Mononuclear cell (primary cell): ENCODE measurements around the gene MUC4. TPM values are rescaled to one million over a fixed set of nuclear protein-coding genes. Genes with fewer than 3 reads are reported as not detected.
"Not testable (repeated sequence)": the region's sequence is repeated elsewhere in the genome, so short reads cannot be mapped to it uniquely, and the experiment has no call there.

Experiments used
- H3K27me3 ChIP-seq: 2 replicates; pipeline ENCODE4 v1.6.0; 2011; ENCODE audit warnings: low read length, control low read depth; ENCODE audit not compliant: insufficient read depth
- H3K4me1 ChIP-seq: 2 replicates; pipeline ENCODE4 v1.5.1; 2011; ENCODE audit warnings: mild to moderate bottlenecking, low read length, control low read depth; ENCODE audit not compliant: insufficient read depth
- H3K4me3 ChIP-seq: 2 replicates; pipeline ENCODE4 v1.5.1; 2011; ENCODE audit warnings: mild to moderate bottlenecking, low read length, moderate library complexity
- H3K9me3 ChIP-seq: 2 replicates; pipeline ENCODE4 v1.5.1; 2011; ENCODE audit warnings: low read depth, mild to moderate bottlenecking, control low read depth, low read length
- total RNA-seq: library from RNA; depleted of rRNA; stranded (reverse); fragments of >200 nt; gene quantifications from one replicate; pipeline ENCODE4 v1.2.3, GENCODE V29; 2012

MUC4 gene
- total RNA-seq, 1 donor = under 0.01 TPM

DNA sequence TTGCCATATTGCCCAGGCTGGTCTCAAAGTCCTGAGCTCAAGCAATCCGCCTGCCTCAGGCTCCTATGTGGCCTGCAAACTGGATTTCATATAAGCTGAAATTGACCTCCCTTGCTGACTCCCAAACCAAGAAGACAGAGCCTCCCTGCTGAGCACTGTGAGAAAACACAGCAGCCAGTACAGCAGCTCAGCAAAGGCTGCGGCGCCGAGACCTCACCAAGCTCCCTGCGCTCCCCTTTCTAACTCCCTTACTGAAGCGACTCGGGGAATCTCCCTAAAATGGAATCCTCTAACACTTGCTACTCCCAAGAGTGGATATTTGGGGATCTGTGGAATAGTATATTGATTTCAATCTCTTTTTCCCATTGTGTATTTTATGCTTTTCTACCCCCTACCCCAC, 56.3 kb downstream of the MUC4 start:
- no peaks in the 10 kb centered on the region for H3K9me3 ChIP-seq
- no peaks in the 10 kb centered on the region for H3K27me3 ChIP-seq

DNA sequence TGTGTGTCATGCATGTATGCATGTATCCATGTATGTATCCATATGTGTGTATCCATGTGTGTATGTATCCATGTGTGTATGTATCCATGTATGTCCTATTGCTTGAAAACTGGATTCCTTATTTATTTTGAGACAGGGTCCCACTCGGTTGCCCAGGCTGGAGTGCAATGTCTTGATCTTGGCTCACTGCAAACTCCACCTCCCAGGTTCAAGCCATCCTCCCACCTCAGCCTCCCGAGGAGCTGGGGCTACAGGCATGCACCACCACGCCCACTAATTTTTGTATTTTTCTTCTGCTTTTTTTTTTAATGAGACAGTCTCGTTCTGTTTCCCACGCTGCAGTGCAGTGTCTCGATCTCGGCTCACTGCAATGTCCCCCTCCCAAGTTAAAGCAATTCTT, 56.8 kb downstream of the MUC4 start:
- H3K4me3 ChIP-seq = no peak overlapping the region
- no peaks in the 10 kb centered on the region for H3K27me3 ChIP-seq
- H3K9me3 ChIP-seq = no peaks in the 10 kb centered on the region

More for the DNA sequence above, 56.3 kb downstream of the MUC4 start:
- no peak overlapping the region for H3K4me3 ChIP-seq
- peaks cover 13% of the 10 kb centered on the region for H3K4me1 ChIP-seq

DNA sequence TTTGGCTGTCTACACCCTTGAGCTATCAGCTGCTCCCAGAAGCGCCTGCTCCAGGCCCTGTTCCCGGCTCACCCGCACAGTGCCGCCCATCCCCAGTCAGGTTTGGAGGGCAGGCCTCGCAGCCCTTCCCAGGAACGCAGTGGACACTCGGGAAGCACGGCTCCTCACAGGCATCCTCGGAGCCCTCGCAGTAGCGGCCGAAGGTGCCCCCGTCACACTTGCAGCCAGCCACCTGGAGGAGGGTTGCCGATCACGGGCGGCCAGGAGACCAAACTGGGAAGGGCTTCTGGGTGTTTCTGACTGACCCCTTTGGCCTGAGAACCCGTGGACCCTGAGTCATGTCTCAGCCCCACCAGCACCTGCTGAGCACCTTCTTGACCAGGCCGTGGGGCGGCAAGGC, 57.6 kb downstream of the MUC4 start:
- Histone ChIP-seq H3K27me3 (no peaks in the 10 kb centered on the region), H3K9me3 (no peaks in the 10 kb centered on the region), H3K4me1 (peaks cover 13% of the 10 kb centered on the region), H3K4me3 (no peak overlapping the region)

More for the DNA sequence above, 56.8 kb downstream of the MUC4 start:
- H3K4me1 ChIP-seq = peaks cover 13% of the 10 kb centered on the region

DNA sequence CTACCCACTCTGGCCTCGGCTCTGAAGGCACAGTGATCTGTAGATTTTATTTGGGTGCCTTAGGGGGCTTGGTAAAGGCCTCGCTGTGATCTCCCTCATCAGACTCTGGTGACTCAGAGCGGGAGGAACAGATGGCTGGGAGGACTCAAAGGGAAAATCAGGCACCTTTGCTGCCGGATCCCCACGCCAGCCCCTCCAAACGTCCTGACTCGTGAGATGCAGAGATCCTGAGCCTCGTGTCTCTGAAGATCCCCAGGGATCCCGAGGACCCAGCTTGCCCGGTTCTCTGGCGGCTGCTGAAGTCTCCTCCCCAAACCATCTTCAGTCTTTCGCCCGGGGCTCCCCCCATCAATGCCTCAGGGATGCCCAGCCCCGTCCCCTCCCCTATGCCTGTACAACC, 58.1 kb downstream of the MUC4 start:
- peaks cover 13% of the 10 kb centered on the region for H3K4me1 ChIP-seq
- no peaks in the 10 kb centered on the region for H3K27me3 ChIP-seq
- no peak overlapping the region for H3K4me3 ChIP-seq
- H3K9me3 ChIP-seq = no peaks in the 10 kb centered on the region

DNA sequence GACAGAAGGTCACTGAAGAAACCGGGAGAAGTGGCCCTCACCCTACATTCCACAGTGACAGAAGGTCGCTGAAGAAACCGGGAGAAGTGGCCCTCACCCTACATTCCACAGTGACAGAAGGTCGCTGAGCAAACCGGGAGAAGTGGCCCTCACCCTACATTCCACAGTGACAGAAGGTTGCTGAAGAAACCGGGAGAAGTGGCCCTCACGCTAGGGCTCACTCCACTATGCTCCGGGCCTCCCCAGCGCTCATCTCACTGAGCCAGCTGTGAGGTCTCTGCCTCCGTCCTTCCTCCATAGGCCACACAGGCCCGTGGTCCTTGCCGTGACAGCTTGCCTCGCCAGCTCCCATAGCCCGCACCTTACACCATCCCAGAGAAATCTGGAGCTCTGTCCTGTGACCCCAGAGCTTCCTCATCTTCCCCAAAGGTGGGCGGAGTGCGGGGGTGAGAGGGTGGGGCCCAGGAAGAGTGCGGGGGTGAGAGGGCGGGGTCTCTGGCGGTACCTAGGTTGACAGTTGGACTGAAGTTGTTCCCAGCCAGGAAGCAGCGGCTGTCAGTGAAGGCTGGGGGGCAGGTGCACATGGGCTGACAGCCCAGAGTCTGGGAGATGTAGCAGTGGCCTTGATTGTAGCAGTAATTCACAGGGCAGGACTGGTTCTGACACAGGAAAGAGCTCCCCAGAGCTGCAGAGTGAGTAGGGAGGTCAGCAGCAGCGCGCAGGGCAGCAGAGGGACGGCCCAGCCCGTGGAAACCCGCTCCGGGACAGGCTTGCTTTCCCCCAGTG, 59.0 kb downstream of the MUC4 start:
- Histone ChIP-seq H3K9me3 (no peaks in the 10 kb centered on the region), H3K4me1 (peaks cover 19% of the 10 kb centered on the region), H3K4me3 (no peak overlapping the region), H3K27me3 (no peaks in the 10 kb centered on the region)

DNA sequence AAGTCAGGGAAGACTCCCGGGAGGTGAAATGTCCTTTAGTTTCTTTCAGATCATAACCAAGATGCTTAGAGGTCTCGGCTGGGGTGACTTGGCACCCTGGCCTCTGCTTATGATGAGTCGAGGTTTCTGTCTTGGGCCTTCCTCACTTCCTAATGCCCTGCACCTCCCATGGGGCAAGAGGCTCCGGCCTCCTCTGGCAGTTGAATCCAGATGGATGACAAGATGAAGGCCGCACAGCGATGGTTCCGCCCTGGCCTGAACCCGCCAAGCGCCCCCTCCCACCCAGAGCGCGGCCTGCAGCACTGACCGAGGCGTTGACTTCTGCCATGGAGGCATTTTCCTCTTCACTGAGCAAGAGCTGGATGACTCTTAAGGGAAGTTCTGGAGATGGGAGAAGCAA, 59.7 kb downstream of the MUC4 start:
- peaks cover 15% of the 10 kb centered on the region for H3K4me1 ChIP-seq
- no peak overlapping the region for H3K4me3 ChIP-seq
- no peaks in the 10 kb centered on the region for H3K9me3 ChIP-seq
- H3K27me3 ChIP-seq = no peaks in the 10 kb centered on the region

DNA sequence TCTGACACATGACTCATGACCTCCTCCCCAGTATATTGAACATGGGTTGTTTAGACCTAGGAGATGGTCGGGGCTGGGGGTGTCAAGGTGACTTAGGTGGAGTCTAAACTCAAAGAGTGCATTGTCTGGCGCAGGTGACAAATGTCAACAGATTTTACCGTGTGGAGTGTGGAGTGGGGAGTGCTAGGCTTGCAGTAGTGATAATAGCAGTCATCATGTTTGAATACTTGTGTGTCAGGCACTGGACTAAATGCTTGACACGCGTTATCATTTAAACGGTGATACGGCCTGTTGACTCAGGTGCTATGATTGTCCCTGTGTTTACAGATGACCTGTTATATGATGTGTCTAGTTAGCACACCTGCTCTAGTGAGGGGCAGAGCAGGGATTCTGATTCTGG, 60.2 kb downstream of the MUC4 start:
- Histone ChIP-seq H3K9me3 (no peaks in the 10 kb centered on the region), H3K27me3 (no peaks in the 10 kb centered on the region)

DNA sequence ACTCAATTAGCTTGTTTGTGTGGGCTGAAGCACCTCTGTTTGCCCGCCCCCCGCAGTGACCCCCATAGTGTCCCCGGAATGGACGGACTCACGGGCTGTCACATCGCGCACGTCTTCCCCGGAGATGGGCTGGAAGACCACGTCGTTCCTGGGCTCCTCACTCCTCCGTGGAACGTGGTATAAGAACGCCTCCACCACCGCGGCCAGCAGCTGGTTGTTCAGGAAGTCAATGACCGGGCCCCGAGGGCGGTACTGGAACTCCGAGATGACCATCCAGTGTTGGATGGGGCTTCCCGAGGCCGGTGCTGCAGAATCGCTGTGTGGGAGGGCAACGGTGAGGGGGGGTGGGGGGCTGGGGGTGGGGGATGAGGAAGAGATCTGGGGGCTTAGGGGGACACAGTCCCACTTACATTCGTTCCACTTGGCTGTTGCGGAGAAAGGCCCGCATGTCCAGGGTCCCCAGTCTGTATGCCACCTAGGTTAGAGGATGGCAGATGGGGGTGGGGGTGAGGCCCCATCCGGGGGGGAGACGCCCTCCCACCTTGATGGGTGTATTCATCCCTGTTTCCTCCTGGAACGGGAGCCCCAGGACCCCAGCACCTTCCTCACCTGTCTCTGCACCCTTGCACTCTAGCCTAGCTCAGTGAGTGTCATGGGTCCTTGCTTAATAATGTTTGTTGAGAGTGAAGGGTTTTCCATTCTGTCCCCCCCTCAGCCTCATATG, 60.8 kb downstream of the MUC4 start:
- Histone ChIP-seq H3K4me3 (no peak overlapping the region), H3K4me1 (peaks cover 6% of the 10 kb centered on the region), H3K9me3 (no peaks in the 10 kb centered on the region), H3K27me3 (no peaks in the 10 kb centered on the region)

More for the DNA sequence above, 60.2 kb downstream of the MUC4 start:
- Histone ChIP-seq H3K4me3 (no peak overlapping the region), H3K4me1 (peaks cover 10% of the 10 kb centered on the region)

DNA sequence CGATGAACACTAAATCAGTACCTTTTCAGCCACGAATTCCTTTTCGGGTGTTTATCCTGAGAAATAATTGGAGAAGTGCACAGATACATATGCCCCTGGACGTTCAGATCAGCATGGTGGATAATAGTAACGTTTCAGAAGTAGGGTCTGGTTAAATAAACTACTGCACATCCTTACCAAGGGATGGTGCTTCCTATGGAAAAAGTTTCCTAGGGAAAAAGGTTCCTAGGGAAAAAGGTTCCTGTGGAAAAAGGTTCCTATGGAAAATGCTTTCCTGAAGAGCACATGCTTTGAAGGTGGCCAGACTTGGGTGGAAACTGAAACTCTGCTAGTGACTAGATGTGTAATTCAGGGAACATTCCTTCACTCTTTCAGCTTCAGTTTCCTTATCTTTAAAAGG, 62.6 kb downstream of the MUC4 start:
- not testable (repeated sequence) for H3K4me3 ChIP-seq, H3K27me3 ChIP-seq, H3K9me3 ChIP-seq, H3K4me1 ChIP-seq

DNA sequence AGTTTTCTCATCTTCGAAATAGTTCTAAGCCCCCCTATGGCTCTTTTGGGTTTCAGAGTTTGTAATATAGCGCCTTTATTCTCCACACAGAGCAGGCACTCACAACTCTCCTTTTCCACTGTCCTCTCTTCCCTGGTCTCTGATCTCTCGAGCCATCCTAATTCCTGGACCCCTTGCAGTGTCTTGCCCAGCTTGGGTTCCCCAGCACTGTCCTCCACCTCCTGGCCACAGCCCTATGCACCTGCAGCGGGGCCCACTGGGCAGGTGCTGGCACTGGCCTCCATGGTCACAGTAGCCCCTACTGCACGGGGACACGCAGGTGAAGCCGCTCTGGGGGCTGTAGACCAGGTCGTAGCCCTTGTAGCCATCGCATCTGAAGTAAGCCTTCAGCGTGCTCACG, 63.1 kb downstream of the MUC4 start:
- Histone ChIP-seq H3K4me3 (no peak overlapping the region), H3K4me1 (peaks cover 6% of the 10 kb centered on the region), H3K27me3 (peaks cover 2% of the 10 kb centered on the region), H3K9me3 (no peaks in the 10 kb centered on the region)

DNA sequence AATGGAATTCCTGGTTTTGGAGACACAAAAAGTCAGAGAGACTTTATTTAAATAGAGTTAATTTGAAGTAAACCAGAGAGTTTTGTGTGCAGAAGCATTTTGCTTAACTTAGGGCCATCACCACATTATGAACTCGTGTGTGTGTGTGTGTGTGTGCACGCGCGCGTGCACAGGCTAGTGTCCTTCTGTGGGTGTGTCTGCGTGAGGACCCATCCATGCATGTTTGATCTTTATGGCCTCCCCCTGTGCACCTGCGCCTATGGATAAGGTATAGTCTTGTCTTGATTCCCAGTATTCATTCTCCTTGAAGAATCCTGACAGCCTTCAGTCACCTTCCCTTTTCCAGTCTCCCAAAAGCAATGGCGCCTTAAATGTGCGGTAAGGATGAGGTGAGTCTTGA, 65.0 kb downstream of the MUC4 start:
- Histone ChIP-seq H3K27me3 (peaks cover 2% of the 10 kb centered on the region), H3K9me3 (no peaks in the 10 kb centered on the region), H3K4me1 (peaks cover 6% of the 10 kb centered on the region), H3K4me3 (no peak overlapping the region)

DNA sequence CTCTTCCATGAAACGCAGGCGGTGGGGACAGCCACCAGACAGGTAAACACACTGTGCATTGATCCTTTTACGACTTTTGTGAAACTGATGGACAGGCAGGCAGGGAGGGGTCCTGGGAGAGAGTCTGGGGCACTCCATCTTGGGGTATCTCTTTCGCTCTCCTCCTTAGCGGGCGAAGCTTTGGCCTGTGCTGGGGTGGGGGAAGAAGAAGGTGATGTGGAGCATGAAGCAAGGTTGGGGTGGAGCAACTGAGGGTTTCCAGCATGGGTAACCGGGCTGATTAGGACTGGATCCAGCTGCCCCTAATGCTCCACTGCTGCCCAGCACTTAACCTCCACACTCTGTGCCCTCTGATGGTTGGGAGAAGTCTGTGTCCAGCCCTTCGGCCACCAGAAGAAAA, 65.4 kb downstream of the MUC4 start:
- Histone ChIP-seq H3K4me3 (no peak overlapping the region), H3K4me1 (peaks cover 6% of the 10 kb centered on the region), H3K27me3 (peaks cover 2% of the 10 kb centered on the region), H3K9me3 (no peaks in the 10 kb centered on the region)

DNA sequence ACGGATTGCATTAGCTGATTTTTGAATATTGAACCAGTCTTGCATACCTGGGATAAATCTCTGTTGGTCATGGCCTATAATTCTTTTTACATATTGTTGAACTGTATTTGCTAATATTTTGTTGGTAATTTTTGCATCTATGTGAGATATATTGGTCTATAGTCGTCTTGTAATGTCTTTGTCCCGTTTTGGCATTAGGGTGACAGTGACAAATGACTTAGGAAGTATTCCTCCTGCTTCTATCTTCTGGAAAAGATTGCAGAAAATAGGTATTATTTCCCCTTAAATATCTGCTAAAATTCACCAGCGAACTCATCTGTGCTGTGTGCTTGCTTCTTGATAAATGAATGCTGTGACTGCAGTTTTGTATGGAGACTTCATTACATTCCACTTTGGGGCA, 67.3 kb downstream of the MUC4 start:
- Histone ChIP-seq H3K9me3 (no peaks in the 10 kb centered on the region), H3K27me3 (peaks cover 2% of the 10 kb centered on the region), H3K4me3 (no peak overlapping the region)

DNA sequence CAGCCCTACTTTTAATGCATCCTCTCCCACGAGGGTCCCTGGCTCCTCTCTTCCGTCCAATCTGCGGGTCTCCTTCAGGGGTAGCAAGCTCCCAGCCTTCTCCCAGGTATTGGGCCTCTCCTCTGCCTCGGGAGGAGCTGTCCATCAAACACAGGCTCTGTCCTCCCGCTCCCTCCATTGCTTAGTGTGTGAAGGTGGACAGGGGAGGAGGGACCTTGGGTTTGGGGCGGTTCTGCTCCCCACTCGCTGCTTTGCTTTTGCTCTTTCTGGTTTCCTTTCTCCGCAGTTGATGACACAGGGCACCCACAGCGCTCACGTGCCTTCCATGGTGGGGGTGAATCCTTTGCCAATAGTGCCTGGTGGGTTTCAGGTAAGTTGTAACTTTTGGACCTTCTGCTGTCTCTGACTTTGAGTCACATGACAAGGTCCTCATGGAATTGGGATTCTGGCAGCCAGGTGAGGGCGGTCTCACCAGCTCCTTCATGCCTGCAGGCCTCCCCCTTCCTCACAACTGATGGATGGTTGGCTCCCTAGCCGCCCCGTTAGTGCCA, 72.1 kb downstream of the MUC4 start:
- Histone ChIP-seq H3K9me3 (no peaks in the 10 kb centered on the region), H3K4me1 (no peaks in the 10 kb centered on the region), H3K4me3 (no peak overlapping the region), H3K27me3 (peaks cover 2% of the 10 kb centered on the region)

More for the DNA sequence above, 67.3 kb downstream of the MUC4 start:
- H3K4me1 ChIP-seq = peaks cover 6% of the 10 kb centered on the region

DNA sequence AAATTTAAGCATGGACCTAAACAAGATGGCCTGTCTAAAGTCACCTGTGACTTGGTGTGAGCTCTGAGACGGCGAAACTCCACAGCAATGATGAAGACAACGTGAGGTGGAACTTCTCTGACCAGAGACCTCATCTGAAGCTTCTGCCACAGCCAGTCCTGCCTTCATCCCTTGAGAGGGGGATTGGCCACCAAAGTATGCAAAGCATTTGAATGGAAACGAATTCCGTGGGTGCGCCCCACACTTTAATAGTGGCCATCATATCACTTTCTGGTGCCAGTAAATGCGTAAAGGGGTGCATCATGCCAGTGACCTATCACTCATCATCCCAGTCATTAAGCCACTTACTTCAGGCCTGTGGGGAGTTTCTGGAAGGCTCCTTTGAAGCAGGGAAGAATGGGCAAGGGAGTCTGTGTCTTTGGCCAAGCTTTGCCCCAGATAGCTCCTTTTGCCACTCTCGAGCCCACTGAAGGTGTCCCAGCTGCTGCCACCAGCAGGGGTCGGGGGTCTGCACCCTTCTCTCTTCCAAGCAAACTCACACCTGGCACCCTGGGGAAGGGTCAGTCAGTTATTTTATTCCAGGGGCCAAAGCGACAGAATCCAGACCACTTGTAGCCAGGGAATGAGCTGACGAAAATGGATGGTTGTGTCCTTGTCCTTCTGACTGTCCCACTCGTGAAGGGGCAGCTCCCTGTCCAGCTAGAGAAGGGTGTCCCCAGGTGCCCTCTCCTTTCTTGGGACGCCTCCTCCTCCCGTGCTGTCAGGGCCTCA, 73.3 kb downstream of the MUC4 start:
- no peak overlapping the region for H3K4me3 ChIP-seq
- H3K4me1 ChIP-seq = no peaks in the 10 kb centered on the region
- H3K9me3 ChIP-seq = no peaks in the 10 kb centered on the region
- H3K27me3 ChIP-seq = no peaks in the 10 kb centered on the region
